ENCODE measurements around the gene C2orf74.
A peak's percentile ranks its signal among the peaks of the same experiment; 100 is the strongest.
"Not testable (repeated sequence)": the region's sequence is repeated elsewhere in the genome, so short reads cannot be mapped to it uniquely, and the experiment has no call there.

The C2orf74 gene

GRCh38 chr2:61161888-61162287 is at the start of gene C2orf74:
TSS of gene C2orf74 (plus strand) at chr2:61162188. CDS start at chr2:61162515, 327 bp downstream.
- no peak for FAIRE-seq

GRCh38 chr2:61114147-61114546 is 47.8 kb upstream of the C2orf74 start:
- FAIRE-seq = no peak

DNA sequence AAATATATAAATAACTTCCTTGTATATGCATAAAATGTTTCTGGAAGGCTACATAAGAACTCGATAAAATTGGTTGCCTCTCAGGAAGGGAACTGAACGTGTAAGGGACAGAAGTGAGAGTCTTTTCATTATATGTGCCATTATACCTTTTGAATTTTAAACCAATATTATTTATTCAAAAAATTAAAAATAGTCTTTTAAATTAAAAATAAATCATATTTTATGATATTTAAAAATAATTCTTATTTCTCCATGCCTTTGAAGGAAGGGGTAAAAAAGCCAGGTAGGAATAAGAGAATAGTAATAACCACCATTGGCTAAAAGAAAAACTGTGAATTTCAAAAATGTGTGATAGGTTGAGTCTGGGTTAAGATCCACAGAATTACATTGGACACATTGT is 45.7 kb upstream of the C2orf74 start:
- no peak for FAIRE-seq

DNA sequence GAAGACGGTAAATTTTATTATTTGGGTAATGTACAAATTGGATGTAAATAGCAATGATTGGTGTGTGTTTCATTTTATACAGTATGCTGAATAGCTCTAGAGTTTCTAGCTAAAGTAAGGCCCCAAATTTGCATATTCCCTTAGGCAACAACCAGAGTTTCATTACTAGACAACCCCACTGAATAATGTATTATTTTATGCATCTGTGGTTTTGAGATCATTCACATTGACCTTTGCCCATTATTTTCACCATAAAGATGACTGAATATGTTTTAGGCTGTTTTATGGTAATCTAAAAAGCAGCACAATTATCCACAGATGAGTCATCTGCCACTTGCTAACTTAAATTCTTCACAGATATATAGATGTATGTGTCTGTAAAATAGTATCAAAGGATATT is 44.5 kb upstream of the C2orf74 start:
- no peak for FAIRE-seq

GRCh38 chr2:61125123-61125710 is 36.8 kb upstream of the C2orf74 start:
- FAIRE-seq = no peak

DNA sequence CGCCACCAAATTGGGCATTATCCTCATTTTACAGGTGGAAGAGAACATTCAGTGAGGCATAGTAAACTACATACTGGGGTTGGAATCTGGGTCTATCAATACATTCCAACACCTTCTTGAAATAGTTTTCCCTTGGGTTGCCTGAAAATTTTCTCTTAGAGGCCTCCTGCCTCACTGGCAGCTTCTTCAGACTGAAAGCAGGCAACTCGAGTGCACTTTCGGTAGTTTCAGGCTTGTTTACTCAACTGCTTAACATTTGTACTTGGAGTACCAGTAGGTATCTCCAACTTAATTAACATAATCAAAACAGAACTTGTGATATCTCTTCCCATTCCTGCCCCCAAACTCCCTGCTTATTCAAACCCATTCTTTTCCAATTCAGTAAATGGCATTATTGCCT is 36.2 kb upstream of the C2orf74 start:
- no peak for FAIRE-seq

GRCh38 chr2:61128122-61128521 is 33.9 kb upstream of the C2orf74 start:
- not testable (repeated sequence) for FAIRE-seq

- FAIRE-seq = no peak
These were observed 27.8 kb upstream of the C2orf74 start for GRCh38 chr2:61134141-61134540.

DNA sequence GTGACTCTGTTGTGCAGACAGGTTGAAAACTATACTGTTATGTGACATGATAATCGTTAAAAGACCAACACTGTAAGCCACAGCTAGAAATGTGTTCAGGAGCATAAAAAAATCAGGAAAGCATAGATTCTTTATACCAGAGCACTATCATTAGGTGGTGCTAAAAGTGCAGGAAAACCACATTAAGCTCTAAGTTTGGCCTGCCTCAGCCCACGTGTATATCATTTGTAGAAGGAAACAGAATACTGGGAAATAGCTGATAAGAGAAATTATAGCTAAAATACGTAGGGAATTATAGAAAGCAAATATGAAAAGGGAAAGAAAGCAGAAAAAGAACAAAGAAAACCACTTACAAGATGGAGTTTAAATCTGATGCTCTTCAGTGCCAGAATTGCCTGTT is 26.5 kb upstream of the C2orf74 start:
- no peak for FAIRE-seq

DNA sequence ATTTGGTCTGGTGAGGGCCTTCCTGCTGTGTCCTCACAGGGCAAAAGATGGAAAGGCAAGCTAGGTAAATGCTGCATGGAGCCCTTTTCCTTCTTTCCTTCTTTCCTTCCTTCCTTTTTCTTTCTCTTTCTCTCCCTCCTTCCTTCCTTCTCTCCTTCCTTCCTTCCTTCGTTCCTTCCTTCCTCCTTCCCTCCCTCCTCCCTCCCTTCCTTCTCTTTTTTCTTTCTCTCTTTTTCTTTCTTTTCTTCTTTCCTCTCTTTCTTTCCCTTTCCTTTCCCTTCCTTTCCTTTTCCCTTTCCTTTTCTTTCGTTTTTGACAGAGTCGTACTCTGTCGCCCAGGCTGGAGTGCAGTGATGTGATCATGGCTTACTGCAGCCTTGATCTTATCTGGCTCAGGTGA is 23.1 kb upstream of the C2orf74 start:
- no peak for FAIRE-seq

DNA sequence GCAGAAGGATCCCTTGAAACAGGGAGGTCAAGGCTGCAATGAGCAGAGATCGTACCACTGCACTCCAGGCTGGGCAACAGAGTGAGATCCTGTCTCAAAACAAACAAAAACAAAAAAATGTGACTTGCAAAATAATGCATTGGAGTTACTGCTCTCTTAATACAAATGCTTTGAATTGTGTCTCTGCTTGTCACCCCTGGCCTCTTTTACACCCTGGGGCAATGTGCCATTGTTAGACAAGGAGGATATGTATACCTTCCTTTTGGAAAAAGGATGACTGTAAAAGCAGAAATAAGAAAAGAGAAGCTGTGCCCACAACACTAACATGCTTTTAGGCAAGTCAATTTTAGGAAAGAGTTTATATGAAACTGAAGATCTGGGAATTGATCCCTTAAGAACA is 20.8 kb upstream of the C2orf74 start:
- FAIRE-seq = no peak

DNA sequence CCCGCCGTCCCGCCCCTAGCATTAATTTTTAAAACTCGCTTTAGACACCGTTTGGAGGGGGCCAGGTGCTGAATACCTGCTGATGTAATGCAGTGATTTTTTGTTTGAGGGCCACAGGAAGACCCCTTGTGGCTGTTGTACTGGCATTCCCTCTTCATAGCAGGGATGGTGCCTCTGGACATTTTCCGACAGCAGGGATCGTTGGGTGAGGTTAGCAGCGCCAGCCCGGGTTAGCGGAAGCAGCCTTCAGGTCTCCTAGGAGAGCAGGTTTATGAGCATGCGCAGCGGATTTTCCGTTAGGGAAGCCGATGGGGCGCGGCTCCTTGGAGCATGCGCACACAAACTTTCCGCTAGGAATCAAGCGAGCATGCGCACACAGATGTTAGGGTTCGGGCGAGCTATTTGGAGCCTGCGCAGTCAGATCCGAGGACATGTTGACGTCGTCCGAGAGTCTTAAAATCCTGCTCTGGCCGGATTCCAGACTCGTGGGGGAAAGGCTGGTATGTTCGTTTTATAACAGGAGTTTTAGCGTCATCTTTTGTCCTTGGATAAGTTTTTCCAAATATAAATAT is 17.2 kb upstream of the C2orf74 start:
- peak; percentile 92 for FAIRE-seq

GRCh38 chr2:61145990-61146389 is 16.0 kb upstream of the C2orf74 start:
- FAIRE-seq = no peak

GRCh38 chr2:61148091-61148490 is 13.9 kb upstream of the C2orf74 start:
- FAIRE-seq = not testable (repeated sequence)

DNA sequence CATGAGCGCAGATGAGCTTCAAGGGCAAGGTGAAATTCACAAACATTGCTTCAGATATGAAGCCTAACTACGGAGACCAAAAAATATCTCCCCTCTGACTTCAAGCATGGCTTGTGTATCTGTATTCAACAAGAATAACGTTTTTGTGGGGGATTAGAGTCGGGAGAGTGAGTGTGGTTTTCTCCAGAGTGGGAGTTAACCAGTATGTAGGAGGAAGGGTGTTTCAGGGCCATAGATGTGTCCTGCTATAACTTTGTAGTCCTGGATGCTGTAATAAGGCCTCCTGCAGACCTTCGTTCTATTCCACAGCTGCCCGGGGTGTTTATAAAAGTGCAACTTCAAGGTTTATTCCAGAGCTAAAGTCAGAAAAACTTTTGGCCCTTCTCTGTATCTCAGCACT is 12.9 kb upstream of the C2orf74 start:
- no peak for FAIRE-seq

DNA sequence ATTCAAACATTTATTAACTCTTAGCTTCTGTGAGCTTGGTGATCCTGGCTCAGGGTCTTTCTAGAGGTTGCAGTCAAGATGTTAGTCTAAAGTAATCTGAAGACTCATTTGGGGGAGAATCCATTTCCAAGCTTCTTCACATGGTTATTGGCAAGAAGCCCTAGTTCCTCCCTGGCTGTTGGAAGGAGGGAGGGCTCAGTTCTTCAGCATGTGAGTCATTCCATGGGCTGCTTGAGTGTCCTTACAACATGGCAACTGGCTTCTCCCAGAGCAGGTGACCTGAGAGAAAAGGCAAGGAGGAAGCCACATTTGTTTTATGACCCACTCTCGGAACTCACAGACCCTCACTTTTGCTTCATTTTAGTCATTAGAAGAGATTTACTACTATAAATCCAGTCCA is 10.6 kb upstream of the C2orf74 start:
- FAIRE-seq = no peak

DNA sequence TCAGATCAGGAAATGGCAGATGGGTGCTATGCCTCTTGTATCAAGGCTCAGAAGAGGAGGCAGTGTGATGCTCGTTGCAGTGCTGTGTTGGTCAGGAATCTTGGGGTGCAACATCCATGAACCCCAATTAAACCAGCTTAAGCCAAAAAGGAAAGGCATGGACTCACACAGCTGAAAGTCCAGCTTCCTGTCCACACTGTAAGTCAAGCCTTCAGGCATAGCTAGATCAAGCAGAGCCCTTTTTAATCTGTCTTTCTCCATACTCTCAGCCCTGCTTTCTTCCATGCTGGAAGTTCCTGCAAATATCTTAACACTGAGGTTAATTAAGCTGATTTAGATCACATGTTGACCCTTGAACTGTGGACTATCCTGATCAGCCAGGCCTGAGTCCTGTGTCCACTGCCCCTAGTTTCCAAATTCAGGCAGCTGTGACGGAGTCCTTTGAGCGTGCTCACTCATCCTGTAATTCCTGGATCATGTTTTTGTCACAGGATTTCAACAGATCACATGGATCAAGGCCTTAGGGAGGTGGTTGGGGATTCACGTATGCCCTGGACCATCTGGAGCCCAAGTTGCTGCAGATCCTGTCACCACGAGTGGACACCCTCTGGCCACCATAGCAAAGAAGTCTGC is 4.5 kb upstream of the C2orf74 start:
- FAIRE-seq = no peak

GRCh38 chr2:61158356-61158955 is 3.5 kb upstream of the C2orf74 start:
- no peak for FAIRE-seq

DNA sequence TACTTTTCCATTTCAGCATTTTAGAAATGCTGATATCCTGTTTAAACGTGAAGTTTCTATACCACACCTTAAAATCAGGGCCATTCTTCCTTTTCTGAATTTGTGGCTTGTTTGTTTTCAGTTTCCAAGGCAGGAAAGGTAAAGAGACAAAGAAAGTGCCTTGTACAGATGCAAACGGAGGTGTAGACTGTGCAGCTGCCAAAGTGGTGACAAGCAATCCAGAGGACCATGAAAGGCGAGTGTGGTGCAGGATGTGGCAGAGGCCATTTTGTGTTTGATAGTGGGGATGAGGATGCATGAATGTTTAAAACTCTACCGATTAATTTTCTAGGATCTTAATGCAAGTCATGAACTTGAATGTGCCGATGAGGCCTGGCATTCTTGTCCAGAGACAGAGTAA is 733 bp downstream of the C2orf74 start:
- no peak for FAIRE-seq

DNA sequence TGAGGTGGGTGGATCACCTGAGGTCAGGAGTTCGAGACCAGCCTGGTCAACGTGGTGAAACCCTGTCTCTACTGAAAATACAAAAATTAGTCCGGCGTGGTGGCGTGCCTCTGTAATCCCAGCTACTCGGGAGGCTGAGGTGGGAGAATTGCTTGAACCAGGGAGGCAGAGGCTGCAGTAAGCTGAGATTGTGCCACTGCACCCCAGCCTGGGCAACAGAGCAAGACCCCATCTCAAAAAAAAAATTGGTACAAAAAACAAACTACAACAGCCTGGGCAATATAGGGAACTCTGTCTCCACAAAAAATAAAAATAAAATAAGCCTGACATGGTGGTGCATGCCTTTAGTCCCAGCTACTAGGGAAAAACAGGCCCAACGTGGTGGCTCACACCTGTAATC is 3.1 kb downstream of the C2orf74 start:
- not testable (repeated sequence) for FAIRE-seq

DNA sequence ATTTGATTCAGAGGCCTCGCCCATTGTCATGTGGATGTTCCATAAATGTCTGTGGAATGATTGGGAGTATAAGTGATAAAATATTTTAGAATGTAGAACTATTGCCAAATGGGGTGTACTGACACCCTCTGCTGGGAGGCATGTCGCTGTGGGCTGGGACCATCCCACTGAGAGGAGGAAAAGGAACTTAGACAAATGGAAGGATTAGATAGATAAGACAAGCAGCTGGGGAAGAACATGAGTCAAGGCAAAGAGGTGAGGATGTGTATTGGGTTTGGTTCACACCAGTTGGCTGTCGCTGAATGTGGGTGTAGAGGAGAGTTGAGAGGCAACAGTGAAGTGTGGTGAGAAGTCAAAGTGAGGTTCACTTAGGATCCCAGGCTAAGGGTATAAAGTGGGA is 4.0 kb downstream of the C2orf74 start:
- FAIRE-seq = no peak

DNA sequence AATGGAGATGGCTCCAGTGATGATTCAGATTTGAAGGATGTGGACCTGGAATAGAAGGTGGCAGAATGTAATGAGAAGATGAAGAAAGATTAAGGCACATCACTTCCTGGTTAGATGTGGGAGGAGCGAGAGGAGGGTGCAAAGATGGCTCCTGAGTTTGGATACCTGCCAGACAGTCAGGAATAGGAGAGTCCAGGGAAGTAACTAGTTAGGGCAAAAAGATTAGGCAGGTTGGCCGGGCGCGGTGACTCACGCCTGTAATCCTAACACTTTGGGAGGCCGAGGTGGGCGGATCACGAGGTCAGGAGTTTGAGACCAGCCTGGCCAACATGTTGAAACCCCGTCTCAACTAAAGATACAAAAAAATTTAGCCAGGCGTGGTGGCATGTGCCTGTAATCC is 5.6 kb downstream of the C2orf74 start:
- FAIRE-seq = no peak

- no peak for FAIRE-seq
These were observed 10.7 kb downstream of the C2orf74 start for GRCh38 chr2:61172671-61173070.

DNA sequence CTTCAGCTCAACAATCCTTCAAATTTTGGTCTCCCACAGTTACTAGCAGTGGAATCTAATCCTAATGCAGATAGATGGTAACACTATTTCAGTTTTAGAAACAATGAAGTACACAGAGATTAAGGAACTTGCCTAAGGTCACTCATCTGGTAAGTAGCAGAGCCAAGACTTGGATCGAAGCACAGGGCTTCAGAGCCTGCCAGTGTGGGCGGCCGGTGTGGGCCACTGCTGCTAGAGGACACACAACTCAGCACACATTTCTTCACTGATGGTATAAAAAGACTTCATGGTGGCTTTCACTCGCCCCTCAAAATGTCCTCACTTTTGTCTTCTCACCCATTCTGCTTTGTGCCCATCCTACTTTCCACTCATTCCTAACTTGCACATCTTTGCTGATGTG is 11.1 kb downstream of the C2orf74 start:
- no peak for FAIRE-seq

All from endometrium (tissue), 2 donors.